Cardiac fibroblast (primary cell): ENCODE results near the gene ADAM15.

Source experiments
- DNase-seq, 2 donors: peaks; one replicate each; pipeline versions ENCODE4 v3.0.0 to v3.0.0-alpha.2; 2010; ENCODE audit warnings: low read depth in 2 of 2
- H3K4me3 ChIP-seq, 2 donors: replicated peaks in 1 of 2; 1 replicate in 1 of 2; 2 replicates in 1 of 2; pipeline ENCODE4 v1.5.1; 2011; ENCODE audit warnings: low read depth in 2 of 2, low read length in 2 of 2, mild to moderate bottlenecking in 2 of 2, moderate library complexity in 1 of 2
- TF ChIP-seq, protein P1 (sequence below): IDR thresholded peaks from one replicate; pipeline ENCODE4 v1.5.1; 2011; ENCODE audit warnings: low read depth, mild to moderate bottlenecking, low read length, inconsistent platforms

ADAM15 gene

DNA sequence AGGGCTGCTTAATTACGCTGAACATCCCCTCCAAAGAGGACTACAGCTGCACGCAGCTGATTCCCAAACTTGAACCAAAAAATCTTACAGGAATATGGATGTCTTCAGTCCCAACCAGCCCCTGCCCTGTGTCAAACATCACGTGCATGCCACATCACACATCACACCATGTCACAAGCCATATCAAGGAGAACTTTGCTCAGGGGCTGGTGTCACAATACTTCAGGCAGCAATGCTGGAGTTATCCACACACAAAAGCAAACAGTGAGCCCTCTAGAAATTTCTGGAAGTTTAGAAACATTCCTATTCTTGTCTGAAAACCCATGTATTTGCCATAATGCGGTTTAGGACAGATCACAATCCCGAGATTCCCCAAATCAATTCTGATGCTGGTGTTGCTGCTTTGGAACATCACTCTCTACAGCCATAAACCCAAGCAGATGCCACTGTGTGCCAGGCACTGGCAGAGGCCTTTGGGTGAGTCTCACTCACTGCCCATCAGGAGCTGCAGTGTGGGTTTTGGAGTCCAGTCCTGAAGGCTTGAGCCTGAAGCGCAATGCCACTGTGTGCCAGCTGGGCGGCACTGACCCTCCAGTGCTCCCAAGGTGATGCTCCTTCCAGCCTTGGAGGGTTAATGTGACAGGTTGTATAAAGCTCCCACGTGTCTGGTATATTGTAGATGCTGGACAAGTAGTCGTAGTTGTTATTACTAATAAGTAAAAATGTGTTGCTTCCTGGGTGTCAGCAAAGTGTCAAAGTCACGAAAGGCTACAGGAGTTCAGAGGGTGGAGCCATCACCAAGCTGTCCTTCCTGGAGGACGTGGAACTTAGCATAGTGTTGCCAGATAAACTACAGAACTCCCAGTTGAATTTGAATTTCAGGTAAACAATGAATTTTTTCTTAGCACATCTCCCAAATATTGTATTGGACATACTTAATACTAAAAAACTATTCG is 56.5 kb downstream of the ADAM15 start:
- no peak for DNase-seq
- TF ChIP-seq, protein P1, sequence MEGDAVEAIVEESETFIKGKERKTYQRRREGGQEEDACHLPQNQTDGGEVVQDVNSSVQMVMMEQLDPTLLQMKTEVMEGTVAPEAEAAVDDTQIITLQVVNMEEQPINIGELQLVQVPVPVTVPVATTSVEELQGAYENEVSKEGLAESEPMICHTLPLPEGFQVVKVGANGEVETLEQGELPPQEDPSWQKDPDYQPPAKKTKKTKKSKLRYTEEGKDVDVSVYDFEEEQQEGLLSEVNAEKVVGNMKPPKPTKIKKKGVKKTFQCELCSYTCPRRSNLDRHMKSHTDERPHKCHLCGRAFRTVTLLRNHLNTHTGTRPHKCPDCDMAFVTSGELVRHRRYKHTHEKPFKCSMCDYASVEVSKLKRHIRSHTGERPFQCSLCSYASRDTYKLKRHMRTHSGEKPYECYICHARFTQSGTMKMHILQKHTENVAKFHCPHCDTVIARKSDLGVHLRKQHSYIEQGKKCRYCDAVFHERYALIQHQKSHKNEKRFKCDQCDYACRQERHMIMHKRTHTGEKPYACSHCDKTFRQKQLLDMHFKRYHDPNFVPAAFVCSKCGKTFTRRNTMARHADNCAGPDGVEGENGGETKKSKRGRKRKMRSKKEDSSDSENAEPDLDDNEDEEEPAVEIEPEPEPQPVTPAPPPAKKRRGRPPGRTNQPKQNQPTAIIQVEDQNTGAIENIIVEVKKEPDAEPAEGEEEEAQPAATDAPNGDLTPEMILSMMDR: no peak
- H3K4me3 ChIP-seq: no peak overlapping the region

DNA sequence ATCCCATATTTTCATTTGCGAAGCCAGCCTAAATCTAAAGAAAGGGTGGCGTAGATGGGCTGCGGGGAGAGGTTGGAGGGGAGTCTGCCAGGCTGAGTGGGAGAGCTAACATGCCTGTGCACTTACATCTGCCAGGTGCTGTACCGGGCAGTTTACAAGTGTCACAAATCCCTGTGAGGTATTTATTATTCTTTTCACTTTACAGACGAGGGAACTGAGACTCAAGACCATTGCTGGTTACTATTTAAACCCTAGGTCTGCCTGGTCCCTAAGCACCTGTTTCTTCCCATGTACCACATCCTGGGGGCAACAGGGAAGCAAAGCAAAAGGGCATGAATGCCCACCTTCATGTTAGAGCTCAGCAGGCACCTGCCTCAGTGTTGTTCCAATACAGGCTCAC is 57.2 kb downstream of the ADAM15 start:
- DNase-seq: no peak
- TF ChIP-seq, protein P1: no peak
- no peak overlapping the region for H3K4me3 ChIP-seq

- no peak for DNase-seq
- no peak overlapping the region for H3K4me3 ChIP-seq
Observed at GRCh38 chr1:155110381-155110780, 59.3 kb downstream of the ADAM15 start.

GRCh38 chr1:155110826-155111225 is 59.7 kb downstream of the ADAM15 start:
- no peak overlapping the region for H3K4me3 ChIP-seq
- TF ChIP-seq, protein P1: no peak

More at GRCh38 chr1:155110381-155110780, 59.3 kb downstream of the ADAM15 start:
- TF ChIP-seq, protein P1: no peak

More at GRCh38 chr1:155110826-155111225, 59.7 kb downstream of the ADAM15 start:
- no peak for DNase-seq
